WTC11 (cell line): ENCODE results near the gene ZNF112. TPM values are rescaled to one million over a fixed set of nuclear protein-coding genes. Genes with fewer than 3 reads are reported as not detected.
"Not testable (repeated sequence)": the region's sequence is repeated elsewhere in the genome, so short reads cannot be mapped to it uniquely, and the experiment has no call there.

Experiments
- ATAC-seq: fragments of 200-7000 bp; cut with Tn5 transposase; 2 replicates; pipeline ENCODE4 v1.10.0; 2021; ENCODE audit warnings: mild to moderate bottlenecking, moderate library complexity
- CTCF ChIA-PET: fragments of 300-600 bp; sonication (Branson Sonifier 250); formaldehyde crosslinking; loops from one replicate; lab custom pipeline; 2021; ENCODE audit warnings: antibody characterized with exemption; lab: Charles Lee
- POLR2A ChIA-PET: fragments of 350-600 bp; sonication (Branson Sonifier 250); formaldehyde crosslinking; loops from one replicate; lab custom pipeline; 2021; ENCODE audit warnings: antibody characterized with exemption; lab: Charles Lee
- DNase-seq: peaks from one replicate; pipeline ENCODE4 v3.0.0; 2021; ENCODE audit warnings: low spot score
- H3K27ac Mint-ChIP-seq: 2 replicates; pipeline ENCODE4 v1.8.0; 2021; ENCODE audit warnings: mixed read lengths
- H3K27me3 Mint-ChIP-seq: 2 replicates; pipeline ENCODE4 v1.8.0; 2021; ENCODE audit warnings: low read depth, mild to moderate bottlenecking, moderate library complexity, mixed read lengths
- H3K36me3 Mint-ChIP-seq: 2 replicates; pipeline ENCODE4 v1.8.0; 2021; ENCODE audit warnings: mixed read lengths
- H3K4me1 Mint-ChIP-seq: 2 replicates; pipeline ENCODE4 v1.8.0; 2022; ENCODE audit warnings: mixed read lengths
- H3K4me3 Mint-ChIP-seq: 2 replicates; pipeline ENCODE4 v1.8.0; 2021; ENCODE audit warnings: mild to moderate bottlenecking, moderate library complexity, mixed read lengths
- H3K9me3 Mint-ChIP-seq: 2 replicates; pipeline ENCODE4 v1.8.0; 2021; ENCODE audit warnings: mixed read lengths
- PRDM15 ChIP-seq: sonication (generic); formaldehyde crosslinking; IDR thresholded peaks from 2 replicates; pipeline ENCODE4 v1.8.0; 2022; ENCODE audit warnings: missing genetic modification reagents
- RORB ChIP-seq: fragments of 250-450 bp; sonication (Bioruptor Pico); IDR thresholded peaks from 2 replicates; pipeline ENCODE4 v1.9.0; 2021; ENCODE audit warnings: mild to moderate bottlenecking
- SMAD4 ChIP-seq: sonication (generic); formaldehyde crosslinking; IDR thresholded peaks from 2 replicates; pipeline ENCODE4 v1.8.0; 2022; ENCODE audit warnings: mild to moderate bottlenecking, missing genetic modification reagents
- ZNF317 ChIP-seq: sonication (generic); formaldehyde crosslinking; IDR thresholded peaks from 2 replicates; pipeline ENCODE4 v1.8.1; 2023; ENCODE audit warnings: low read depth, mild to moderate bottlenecking, moderate library complexity, missing genetic modification reagents, borderline replicate concordance
- ZNF423 ChIP-seq: fragments of 250-450 bp; sonication (Bioruptor Pico); IDR thresholded peaks from 2 replicates; pipeline ENCODE4 v2.1.2; 2022; ENCODE audit warnings: mild to moderate bottlenecking, moderate library complexity
- ZNF671 ChIP-seq: fragments of 250-450 bp; sonication (Bioruptor Pico); IDR thresholded peaks from 2 replicates; pipeline ENCODE4 v1.8.0; 2021; ENCODE audit warnings: mild to moderate bottlenecking
- total RNA-seq: library from RNA; stranded (reverse); gene quantifications from 3 replicates; pipeline ENCODE4 v1.2.3, GENCODE V29; 2021
- TF ChIP-seq, protein P1 (sequence below): sonication (generic); formaldehyde crosslinking; IDR thresholded peaks from 2 replicates; pipeline ENCODE4 v1.8.1; 2022; ENCODE audit warnings: mild to moderate bottlenecking, missing genetic modification reagents, moderate library complexity, borderline replicate concordance
- TF ChIP-seq, protein P2 (sequence below): sonication (generic); formaldehyde crosslinking; IDR thresholded peaks from 2 replicates; pipeline ENCODE4 v1.8.1; 2022; ENCODE audit warnings: low read depth, mild to moderate bottlenecking, moderate library complexity, missing genetic modification reagents, borderline replicate concordance
- TF ChIP-seq, protein P3 (sequence below): sonication (generic); formaldehyde crosslinking; IDR thresholded peaks from 2 replicates; pipeline ENCODE4 v1.8.0; 2022; ENCODE audit warnings: mild to moderate bottlenecking, missing genetic modification reagents
- TF ChIP-seq, protein P4 (sequence below): sonication (generic); formaldehyde crosslinking; IDR thresholded peaks from 2 replicates; pipeline ENCODE4 v1.8.1; 2022; ENCODE audit warnings: low read depth, missing genetic modification reagents, borderline replicate concordance
- TF ChIP-seq, protein P5 (sequence below): fragments of 250-450 bp; sonication (Bioruptor Pico); conservative IDR thresholded peaks from 2 replicates; pipeline ENCODE4 v1.9.0; 2021; ENCODE audit warnings: mild to moderate bottlenecking

Gene ZNF112
- total RNA-seq, 1 experiment from 2014 or later, result 2.0 TPM

DNA sequence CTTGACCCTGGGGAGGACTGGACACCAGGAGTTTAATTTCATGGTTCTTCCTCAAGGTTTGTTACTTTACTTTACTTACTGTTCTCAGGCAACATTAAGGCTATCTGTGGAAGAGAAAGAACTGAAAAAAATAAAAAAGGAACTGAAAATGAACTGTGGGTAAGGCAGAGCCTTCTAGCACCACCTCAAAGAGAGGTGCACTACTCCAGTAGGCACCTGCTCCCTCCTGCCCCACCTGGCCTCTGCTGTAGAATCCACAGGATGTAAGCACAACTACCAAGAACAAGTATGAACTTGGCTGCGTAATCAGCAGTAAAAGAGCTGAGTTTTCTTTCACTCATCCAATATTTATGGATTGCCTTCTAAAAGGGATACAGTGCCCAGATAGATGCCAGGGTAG lies 12.2 kb downstream of the ZNF112 start:
- H3K36me3 Mint-ChIP-seq, result peaks cover 54% of the 10 kb centered on the region
- H3K9me3 Mint-ChIP-seq, result peaks cover 81% of the 10 kb centered on the region
- TF ChIP-seq, protein P1, sequence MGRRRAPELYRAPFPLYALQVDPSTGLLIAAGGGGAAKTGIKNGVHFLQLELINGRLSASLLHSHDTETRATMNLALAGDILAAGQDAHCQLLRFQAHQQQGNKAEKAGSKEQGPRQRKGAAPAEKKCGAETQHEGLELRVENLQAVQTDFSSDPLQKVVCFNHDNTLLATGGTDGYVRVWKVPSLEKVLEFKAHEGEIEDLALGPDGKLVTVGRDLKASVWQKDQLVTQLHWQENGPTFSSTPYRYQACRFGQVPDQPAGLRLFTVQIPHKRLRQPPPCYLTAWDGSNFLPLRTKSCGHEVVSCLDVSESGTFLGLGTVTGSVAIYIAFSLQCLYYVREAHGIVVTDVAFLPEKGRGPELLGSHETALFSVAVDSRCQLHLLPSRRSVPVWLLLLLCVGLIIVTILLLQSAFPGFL (CRISPR knock-in tag), result no peak
- TF ChIP-seq, protein P2, sequence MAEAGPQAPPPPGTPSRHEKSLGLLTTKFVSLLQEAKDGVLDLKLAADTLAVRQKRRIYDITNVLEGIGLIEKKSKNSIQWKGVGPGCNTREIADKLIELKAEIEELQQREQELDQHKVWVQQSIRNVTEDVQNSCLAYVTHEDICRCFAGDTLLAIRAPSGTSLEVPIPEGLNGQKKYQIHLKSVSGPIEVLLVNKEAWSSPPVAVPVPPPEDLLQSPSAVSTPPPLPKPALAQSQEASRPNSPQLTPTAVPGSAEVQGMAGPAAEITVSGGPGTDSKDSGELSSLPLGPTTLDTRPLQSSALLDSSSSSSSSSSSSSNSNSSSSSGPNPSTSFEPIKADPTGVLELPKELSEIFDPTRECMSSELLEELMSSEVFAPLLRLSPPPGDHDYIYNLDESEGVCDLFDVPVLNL (CRISPR knock-in tag), result no peak
- TF ChIP-seq PRDM15, result no peak
- TF ChIP-seq ZNF423 (CRISPR knock-in tag), result no peak
- no peak for TF ChIP-seq SMAD4
- TF ChIP-seq, protein P3, sequence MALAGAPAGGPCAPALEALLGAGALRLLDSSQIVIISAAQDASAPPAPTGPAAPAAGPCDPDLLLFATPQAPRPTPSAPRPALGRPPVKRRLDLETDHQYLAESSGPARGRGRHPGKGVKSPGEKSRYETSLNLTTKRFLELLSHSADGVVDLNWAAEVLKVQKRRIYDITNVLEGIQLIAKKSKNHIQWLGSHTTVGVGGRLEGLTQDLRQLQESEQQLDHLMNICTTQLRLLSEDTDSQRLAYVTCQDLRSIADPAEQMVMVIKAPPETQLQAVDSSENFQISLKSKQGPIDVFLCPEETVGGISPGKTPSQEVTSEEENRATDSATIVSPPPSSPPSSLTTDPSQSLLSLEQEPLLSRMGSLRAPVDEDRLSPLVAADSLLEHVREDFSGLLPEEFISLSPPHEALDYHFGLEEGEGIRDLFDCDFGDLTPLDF, result no peak
- TF ChIP-seq, protein P4, sequence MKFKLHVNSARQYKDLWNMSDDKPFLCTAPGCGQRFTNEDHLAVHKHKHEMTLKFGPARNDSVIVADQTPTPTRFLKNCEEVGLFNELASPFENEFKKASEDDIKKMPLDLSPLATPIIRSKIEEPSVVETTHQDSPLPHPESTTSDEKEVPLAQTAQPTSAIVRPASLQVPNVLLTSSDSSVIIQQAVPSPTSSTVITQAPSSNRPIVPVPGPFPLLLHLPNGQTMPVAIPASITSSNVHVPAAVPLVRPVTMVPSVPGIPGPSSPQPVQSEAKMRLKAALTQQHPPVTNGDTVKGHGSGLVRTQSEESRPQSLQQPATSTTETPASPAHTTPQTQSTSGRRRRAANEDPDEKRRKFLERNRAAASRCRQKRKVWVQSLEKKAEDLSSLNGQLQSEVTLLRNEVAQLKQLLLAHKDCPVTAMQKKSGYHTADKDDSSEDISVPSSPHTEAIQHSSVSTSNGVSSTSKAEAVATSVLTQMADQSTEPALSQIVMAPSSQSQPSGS, result no peak
- no peak for TF ChIP-seq RORB (CRISPR knock-in tag)
- no peak overlapping the region for H3K27ac Mint-ChIP-seq
- no peak overlapping the region for H3K4me3 Mint-ChIP-seq
- no peak for DNase-seq
- H3K4me1 Mint-ChIP-seq, result no peaks in the 10 kb centered on the region
- ChIA-PET CTCF (no interaction called here), POLR2A (no interaction called here)
- no peak for ATAC-seq
- H3K27me3 Mint-ChIP-seq, result no peaks in the 10 kb centered on the region

DNA sequence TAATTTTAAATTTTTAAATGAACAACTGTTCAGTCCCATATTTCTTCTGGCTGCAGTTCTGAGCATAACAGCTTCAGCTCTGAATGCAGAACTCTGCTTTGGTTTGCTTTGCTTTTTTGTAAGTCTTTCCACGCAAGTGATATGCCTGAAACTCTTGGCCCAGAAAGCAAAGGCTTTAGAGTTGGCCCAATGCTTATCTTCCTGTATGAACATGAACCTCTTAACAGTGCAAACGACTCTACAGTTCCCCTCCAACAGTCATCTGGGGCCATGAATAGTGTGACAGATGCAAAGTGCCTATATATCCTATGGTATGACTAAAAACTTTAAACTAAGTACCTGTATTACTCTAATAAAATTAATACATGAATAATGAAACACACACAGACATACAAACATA lies 14.7 kb downstream of the ZNF112 start:
- no peak for ATAC-seq
- no peak for DNase-seq
- H3K4me1 Mint-ChIP-seq, result no peaks in the 10 kb centered on the region
- H3K27me3 Mint-ChIP-seq, result no peaks in the 10 kb centered on the region
- H3K27ac Mint-ChIP-seq, result no peak overlapping the region
- no peak overlapping the region for H3K4me3 Mint-ChIP-seq
- TF ChIP-seq ZNF317 (CRISPR knock-in tag) (no peak), ZNF671 (CRISPR knock-in tag) (no peak)
- TF ChIP-seq, protein P5, sequence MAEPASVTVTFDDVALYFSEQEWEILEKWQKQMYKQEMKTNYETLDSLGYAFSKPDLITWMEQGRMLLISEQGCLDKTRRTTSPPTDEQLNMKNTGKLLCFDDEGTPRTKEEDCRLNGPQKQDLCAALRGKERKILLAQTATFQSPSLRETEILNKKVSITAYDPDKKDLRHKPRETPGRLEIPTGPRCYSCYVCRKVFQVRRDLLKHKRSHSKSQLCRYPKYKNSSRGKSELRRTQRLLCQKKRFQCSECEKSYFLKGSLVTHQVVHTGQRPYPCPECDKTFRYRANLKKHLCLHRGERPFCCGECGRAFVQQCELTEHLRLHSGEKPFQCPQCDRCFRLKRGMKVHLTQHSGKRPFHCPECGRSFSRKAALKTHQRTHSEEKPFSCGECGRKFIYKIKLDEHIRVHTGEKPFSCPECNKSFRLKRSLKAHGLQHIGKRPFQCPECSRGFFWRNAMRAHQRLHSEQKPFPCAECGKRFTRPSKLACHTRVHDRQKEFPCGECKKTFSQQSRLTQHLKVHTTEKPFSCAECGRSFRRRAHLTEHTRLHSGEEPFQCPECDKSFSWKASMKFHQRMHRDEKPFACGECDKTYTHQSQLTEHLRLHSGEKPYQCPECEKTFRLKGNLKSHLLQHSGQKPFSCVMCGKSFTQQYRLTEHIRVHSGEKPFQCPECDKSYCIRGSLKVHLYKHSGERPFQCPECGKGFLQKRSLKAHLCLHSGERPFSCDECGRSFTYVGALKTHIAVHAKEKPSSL (CRISPR knock-in tag), result no peak
- POLR2A ChIA-PET, result no interaction called here
- H3K36me3 Mint-ChIP-seq, result peaks cover 67% of the 10 kb centered on the region
- CTCF ChIA-PET, result no interaction called here
- peaks cover 80% of the 10 kb centered on the region for H3K9me3 Mint-ChIP-seq

DNA sequence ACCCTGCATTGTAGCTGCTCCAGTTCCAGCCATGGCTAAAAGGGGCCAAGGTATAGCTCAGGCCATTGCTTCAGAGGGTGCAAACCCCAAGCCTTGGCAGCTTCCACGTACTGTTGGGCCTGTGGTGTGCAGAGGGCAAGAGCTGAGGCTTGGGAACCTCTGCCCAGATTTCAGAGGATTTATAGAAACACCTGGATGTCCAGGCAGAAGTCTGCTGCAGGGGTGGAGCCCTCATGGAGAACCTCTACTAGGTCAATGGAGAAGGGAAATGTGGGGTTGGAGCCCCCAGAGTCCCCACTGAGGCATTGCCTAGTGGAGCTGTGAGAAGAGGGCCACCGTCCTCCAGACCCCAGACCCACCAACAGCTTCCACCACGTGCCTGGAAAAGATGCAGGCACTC lies 21.8 kb downstream of the ZNF112 start:
- Mint-ChIP-seq H3K36me3 (peaks cover 95% of the 10 kb centered on the region), H3K9me3 (peaks cover 90% of the 10 kb centered on the region)
- DNase-seq, CTCF ChIA-PET, ATAC-seq, POLR2A ChIA-PET, H3K4me1 Mint-ChIP-seq, H3K4me3 Mint-ChIP-seq, H3K27ac Mint-ChIP-seq, H3K27me3 Mint-ChIP-seq: not testable (repeated sequence)
